Natural killer cell treated with Interleukin-12 subunit alpha and Interleukin-12 subunit beta and Interleukin-15 and Interleukin-18, amount 100 ng/mL, for 72 hours (primary cell): ENCODE results near the gene LPAR1. TPM values are rescaled to one million over a fixed set of nuclear protein-coding genes. Genes with fewer than 3 reads are reported as not detected.

Experiments used
- ATAC-seq, 2 donors: fragments of 150-1000 bp; cut with Tn5 transposase in 1 of 2; sonication (Bioruptor Pico), chemical (Tn5 transposase) in 1 of 2; 2 replicates each; pipeline ENCODE4 v1.10.0; 2021
- DNase-seq: peaks from one replicate; pipeline ENCODE4 v3.0.0; 2022; ENCODE audit warnings: low spot score
- H3K27ac Mint-ChIP-seq, 2 donors: 1 replicate in 1 of 2; 2 replicates in 1 of 2; pipeline ENCODE4 v1.8.0; 2022; ENCODE audit warnings: mixed read lengths in 2 of 2, mild to moderate bottlenecking in 1 of 2, moderate library complexity in 1 of 2
- H3K27me3 Mint-ChIP-seq, 2 donors: 1 replicate in 1 of 2; 2 replicates in 1 of 2; pipeline ENCODE4 v1.8.0; 2022; ENCODE audit warnings: mixed read lengths in 2 of 2
- H3K36me3 Mint-ChIP-seq: one replicate; pipeline ENCODE4 v1.8.0; 2022; ENCODE audit warnings: mixed read lengths
- H3K4me1 Mint-ChIP-seq, 2 donors: 1 replicate in 1 of 2; 2 replicates in 1 of 2; pipeline ENCODE4 v1.8.0; 2022; ENCODE audit warnings: low read depth in 2 of 2, mixed read lengths in 2 of 2, mild to moderate bottlenecking in 1 of 2
- H3K4me3 Mint-ChIP-seq: one replicate; pipeline ENCODE4 v1.8.0; 2022; ENCODE audit warnings: mixed read lengths
- H3K9me3 Mint-ChIP-seq: 2 replicates; pipeline ENCODE4 v1.8.0; 2022; ENCODE audit warnings: mixed read lengths
- total RNA-seq, 2 donors: library from RNA; stranded (reverse); gene quantifications; one replicate each; pipeline ENCODE4 v1.2.3, GENCODE V29; 2022

LPAR1 gene
- total RNA-seq, 2 donors from 2014 or later: 0.21 TPM; not detected in 1

DNA sequence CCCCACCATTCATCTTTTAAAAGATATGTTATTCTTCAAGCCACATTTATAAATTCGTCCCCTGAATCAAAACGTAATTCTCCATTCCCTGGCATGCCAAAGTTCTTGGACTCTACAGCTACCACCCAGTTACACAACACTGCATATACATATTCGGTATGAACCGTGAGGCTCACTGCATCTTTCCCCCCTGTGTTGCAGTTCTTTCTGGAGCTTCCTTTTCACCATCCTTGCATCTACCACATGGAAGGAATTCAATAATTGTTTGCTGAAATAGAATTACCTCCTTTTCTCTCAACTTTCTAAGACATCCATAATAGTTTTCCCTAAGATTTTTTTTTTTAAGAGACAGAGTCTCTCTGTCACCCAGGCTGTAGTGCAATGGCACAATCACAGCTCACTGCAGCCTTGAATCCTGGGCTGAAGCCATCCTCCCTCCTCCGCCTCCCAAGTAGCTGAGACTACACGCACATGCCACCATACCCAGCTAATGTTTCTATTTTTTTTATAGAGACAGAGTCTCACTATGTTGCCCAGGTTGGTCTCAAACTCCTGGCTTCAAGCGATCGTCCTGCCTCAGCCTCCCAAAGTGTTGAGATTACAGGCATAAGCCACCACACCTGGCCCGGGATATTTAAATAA is 3.3 kb downstream of the LPAR1 start:
- DNase-seq (no peak), ATAC-seq (no peak)
- H3K9me3 Mint-ChIP-seq: peaks cover 4% of the 10 kb centered on the region
- H3K4me3 Mint-ChIP-seq: no peak overlapping the region
- H3K27me3 Mint-ChIP-seq: peaks cover 31 to 47% of the 10 kb centered on the region in 2 donors
- H3K4me1 Mint-ChIP-seq: peaks cover 0 to 12% of the 10 kb centered on the region in 2 donors
- H3K36me3 Mint-ChIP-seq: peaks cover 7% of the 10 kb centered on the region
- H3K27ac Mint-ChIP-seq: no peak overlapping the region

- Mint-ChIP-seq H3K9me3 (peaks cover 5% of the 10 kb centered on the region), H3K27ac (no peak overlapping the region), H3K4me1 (peaks cover 3 to 13% of the 10 kb centered on the region in 2 donors), H3K36me3 (peaks cover 7% of the 10 kb centered on the region), H3K4me3 (no peak overlapping the region), H3K27me3 (peaks cover 30 to 44% of the 10 kb centered on the region in 2 donors)
- no peak for ATAC-seq
- DNase-seq: no peak
These were observed 3.9 kb downstream of the LPAR1 start for GRCh38 chr9:111034170-111034897.

- Mint-ChIP-seq H3K4me1 (peaks cover 7 to 9% of the 10 kb centered on the region in 2 donors), H3K36me3 (peaks cover 4% of the 10 kb centered on the region), H3K4me3 (no peak overlapping the region), H3K27me3 (peaks cover 8 to 18% of the 10 kb centered on the region in 2 donors), H3K27ac (no peak overlapping the region), H3K9me3 (peaks cover 13% of the 10 kb centered on the region)
- no peak for DNase-seq
- no peak for ATAC-seq
These were observed 7.8 kb downstream of the LPAR1 start for GRCh38 chr9:111030492-111030891.

DNA sequence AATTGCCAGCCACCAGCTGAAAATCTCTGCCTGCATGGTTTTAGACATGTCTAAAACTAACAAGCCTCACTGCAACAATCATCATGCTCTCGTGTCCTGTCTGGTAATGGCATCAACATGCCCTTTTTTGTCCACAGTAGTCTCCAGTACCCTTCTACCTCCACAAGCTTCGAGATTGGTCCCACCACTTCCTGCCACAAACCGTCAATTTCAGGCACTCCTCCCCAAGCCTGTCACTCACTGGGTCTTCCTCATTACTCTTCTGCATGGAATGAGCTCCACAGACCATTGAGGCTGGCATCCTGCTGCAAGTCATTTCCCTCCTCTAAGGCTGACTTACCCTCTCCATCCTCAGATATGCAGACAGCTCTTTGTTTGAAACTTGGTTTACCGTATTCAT is 9.0 kb downstream of the LPAR1 start:
- no peak for DNase-seq
- peak in 1 of 2 donors; percentile 28 for ATAC-seq
- Mint-ChIP-seq H3K4me1 (peaks cover 7 to 9% of the 10 kb centered on the region in 2 donors), H3K36me3 (peaks cover 4% of the 10 kb centered on the region), H3K9me3 (peaks cover 16% of the 10 kb centered on the region), H3K27me3 (peaks cover 0 to 5% of the 10 kb centered on the region in 2 donors), H3K4me3 (no peak overlapping the region), H3K27ac (no peak overlapping the region)

GRCh38 chr9:111027798-111028197 is 10.5 kb downstream of the LPAR1 start:
- Mint-ChIP-seq H3K4me1 (peaks cover 7 to 9% of the 10 kb centered on the region in 2 donors), H3K4me3 (no peak overlapping the region), H3K36me3 (peaks cover 10% of the 10 kb centered on the region), H3K27ac (no peak overlapping the region), H3K9me3 (peaks cover 20% of the 10 kb centered on the region), H3K27me3 (no peaks in the 10 kb centered on the region)
- ATAC-seq: no peak
- DNase-seq: no peak

DNA sequence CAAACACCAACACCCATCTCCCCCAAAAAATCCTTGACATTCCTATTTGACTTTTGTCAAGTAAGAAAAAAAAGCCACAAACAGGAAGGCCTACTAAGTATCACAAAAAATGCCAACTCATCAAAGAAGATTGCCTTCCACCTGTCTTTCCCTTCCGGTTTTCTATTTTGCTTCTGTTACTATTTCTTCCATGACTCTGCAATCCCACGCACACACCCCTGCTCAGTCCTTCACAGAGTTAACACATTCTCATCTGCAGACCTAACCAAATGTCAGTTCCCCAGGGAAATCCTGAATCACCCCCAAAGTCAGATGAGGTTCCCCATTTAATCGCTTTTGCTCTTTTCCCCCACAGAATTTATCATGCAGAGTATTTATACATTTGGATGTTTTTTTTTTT is 15.1 kb downstream of the LPAR1 start:
- Mint-ChIP-seq H3K27ac (no peak overlapping the region), H3K36me3 (peaks cover 6% of the 10 kb centered on the region), H3K27me3 (no peaks in the 10 kb centered on the region), H3K4me3 (no peak overlapping the region), H3K4me1 (no peaks in the 10 kb centered on the region), H3K9me3 (peaks cover 11% of the 10 kb centered on the region)
- no peak for ATAC-seq
- DNase-seq: no peak

GRCh38 chr9:111020594-111020993 is 17.7 kb downstream of the LPAR1 start:
- Mint-ChIP-seq H3K27me3 (no peaks in the 10 kb centered on the region), H3K27ac (no peak overlapping the region), H3K9me3 (peaks cover 8% of the 10 kb centered on the region), H3K36me3 (peaks cover 6% of the 10 kb centered on the region), H3K4me3 (no peak overlapping the region), H3K4me1 (peaks cover 4 to 6% of the 10 kb centered on the region in 2 donors)
- no peak for ATAC-seq
- no peak for DNase-seq

GRCh38 chr9:111016426-111017045 is 21.7 kb downstream of the LPAR1 start:
- Mint-ChIP-seq H3K36me3 (no peaks in the 10 kb centered on the region), H3K27me3 (no peaks in the 10 kb centered on the region), H3K9me3 (peaks cover 2% of the 10 kb centered on the region), H3K27ac (no peak overlapping the region), H3K4me3 (no peak overlapping the region), H3K4me1 (peaks cover 4 to 6% of the 10 kb centered on the region in 2 donors)
- no peak for DNase-seq
- ATAC-seq: no peak

DNA sequence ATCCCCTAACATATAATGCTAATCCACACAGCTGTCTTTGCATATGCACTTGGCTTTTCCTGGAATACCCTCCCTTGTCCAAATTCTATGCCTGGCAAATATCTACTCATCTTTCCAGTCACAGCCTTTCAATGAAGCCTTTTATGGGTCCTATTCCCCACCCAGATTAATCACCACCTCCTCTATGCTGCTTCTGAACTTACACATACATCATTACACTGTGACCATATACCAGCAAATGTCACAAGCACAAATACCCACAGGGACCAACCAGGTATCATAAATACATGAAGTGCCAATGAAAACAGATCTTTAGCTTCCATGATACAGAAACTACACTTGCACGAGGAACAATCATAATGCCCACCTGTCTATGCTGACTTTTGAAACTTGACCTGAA is 22.3 kb downstream of the LPAR1 start:
- H3K9me3 Mint-ChIP-seq: peaks cover 2% of the 10 kb centered on the region

DNA sequence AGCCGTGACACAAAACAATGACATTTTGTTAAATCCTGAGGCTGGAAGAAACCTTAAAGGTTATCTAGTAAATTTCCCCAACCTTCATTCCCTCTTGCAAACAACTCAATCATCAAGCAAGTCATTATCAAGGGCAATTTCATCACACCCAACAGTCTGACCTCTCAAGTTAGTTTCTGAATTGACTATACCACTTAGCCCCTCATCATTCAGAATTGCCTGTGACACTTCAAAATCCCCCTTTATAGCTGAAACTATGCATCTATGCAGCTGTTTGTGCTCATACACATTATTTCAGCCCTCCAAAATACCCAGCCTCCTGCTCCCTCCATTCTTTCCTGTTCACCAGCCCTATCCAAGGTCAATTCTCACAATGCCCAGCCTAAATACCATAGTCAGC is 24.6 kb downstream of the LPAR1 start:
- no peak for DNase-seq
- Mint-ChIP-seq H3K9me3 (peaks cover 2% of the 10 kb centered on the region), H3K27ac (no peak overlapping the region), H3K4me3 (no peak overlapping the region), H3K4me1 (peaks cover 4 to 6% of the 10 kb centered on the region in 2 donors), H3K36me3 (no peaks in the 10 kb centered on the region), H3K27me3 (no peaks in the 10 kb centered on the region)
- no peak for ATAC-seq

More for the DNA sequence above, 22.3 kb downstream of the LPAR1 start:
- no peak for ATAC-seq
- no peaks in the 10 kb centered on the region for H3K27me3 Mint-ChIP-seq
- no peaks in the 10 kb centered on the region for H3K36me3 Mint-ChIP-seq
- no peak overlapping the region for H3K27ac Mint-ChIP-seq
- DNase-seq: no peak
- peaks cover 4 to 6% of the 10 kb centered on the region in 2 donors for H3K4me1 Mint-ChIP-seq
- H3K4me3 Mint-ChIP-seq: no peak overlapping the region

GRCh38 chr9:111013250-111013649 is 25.0 kb downstream of the LPAR1 start:
- H3K4me1 Mint-ChIP-seq: peaks cover 4 to 6% of the 10 kb centered on the region in 2 donors

DNA sequence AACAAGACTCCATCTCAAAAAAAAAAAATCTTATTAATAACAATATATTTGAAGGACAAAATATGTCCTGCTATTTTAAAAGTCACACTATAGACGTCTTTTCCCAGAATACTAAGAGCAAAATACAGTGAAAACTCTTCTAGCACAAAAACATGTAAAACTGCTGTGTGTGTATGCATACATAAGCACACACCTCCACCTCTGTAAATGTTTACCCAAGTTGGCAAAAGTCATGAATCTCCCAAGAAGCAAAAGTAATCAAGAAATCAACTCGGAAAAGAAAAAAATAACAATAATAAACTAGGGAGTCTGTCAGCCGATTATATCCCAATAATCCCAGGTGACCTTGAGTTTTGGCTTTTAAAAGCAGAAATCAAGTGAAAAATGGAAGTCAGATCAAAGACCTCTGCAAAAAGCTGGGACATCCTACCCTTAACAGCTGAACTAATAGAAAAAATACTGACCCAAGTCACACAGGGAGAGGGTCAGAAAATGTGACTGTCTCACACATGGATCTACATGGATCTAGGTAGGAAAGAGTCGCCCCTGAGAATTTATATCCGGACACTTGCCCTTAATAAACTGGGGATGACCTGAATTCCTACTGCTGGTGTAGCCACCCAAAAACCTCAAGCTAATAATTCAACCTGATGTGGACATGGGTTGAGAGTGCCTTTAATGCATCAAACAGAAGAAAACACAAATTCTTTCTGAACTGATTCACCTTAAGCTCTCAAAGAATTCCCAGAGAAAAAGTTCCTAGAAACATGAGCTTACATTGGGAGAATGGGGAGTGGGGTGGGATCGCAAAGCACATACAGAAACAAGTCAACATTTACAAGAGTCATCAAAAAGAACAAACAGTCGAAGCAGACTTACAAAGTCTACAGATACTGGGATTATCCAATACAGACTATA is 29.9 kb downstream of the LPAR1 start:
- Mint-ChIP-seq H3K9me3 (peaks cover 18% of the 10 kb centered on the region), H3K36me3 (no peaks in the 10 kb centered on the region), H3K27ac (no peak overlapping the region), H3K4me1 (no peaks in the 10 kb centered on the region), H3K4me3 (no peak overlapping the region), H3K27me3 (no peaks in the 10 kb centered on the region)
- DNase-seq (no peak), ATAC-seq (no peak)

More at GRCh38 chr9:111013250-111013649, 25.0 kb downstream of the LPAR1 start:
- H3K36me3 Mint-ChIP-seq: no peaks in the 10 kb centered on the region
- H3K9me3 Mint-ChIP-seq: peaks cover 3% of the 10 kb centered on the region
- ATAC-seq (no peak), DNase-seq (no peak)
- H3K4me3 Mint-ChIP-seq: no peak overlapping the region
- no peaks in the 10 kb centered on the region for H3K27me3 Mint-ChIP-seq
- H3K27ac Mint-ChIP-seq: no peak overlapping the region

DNA sequence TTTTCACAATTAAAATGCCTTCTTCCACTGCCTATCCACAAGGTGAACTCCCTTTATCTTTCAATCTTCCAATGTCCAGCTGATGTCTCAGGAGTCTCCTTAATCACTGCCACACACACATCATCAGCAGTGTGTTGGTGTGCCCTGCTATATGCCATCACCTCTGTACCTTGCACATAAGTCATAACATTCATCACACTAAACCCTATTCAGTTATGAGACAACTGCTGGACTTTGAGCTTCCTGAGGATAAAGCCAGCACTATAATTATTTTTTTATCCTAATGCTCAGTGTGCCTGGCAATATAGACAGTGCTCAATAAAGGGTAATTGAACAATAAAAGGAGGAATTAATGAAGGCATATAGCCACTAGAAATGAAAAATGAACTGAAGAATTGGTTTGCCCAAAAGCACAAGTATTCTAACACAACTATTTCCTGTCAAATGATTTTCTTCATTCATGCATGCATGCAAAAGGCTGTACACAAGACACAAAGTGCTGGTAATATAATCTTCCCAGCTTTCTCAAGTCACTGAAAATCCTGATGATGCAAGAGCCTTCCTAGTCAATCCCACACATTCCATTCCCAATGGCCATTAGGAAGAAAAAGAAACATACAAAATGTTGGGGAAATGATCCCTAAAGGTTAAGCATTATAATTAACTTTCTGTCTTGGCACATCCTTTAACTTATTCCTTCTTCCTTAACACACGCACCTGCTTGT is 32.4 kb downstream of the LPAR1 start:
- H3K9me3 Mint-ChIP-seq: peaks cover 15% of the 10 kb centered on the region
- H3K4me1 Mint-ChIP-seq: no peaks in the 10 kb centered on the region
- H3K27me3 Mint-ChIP-seq: no peaks in the 10 kb centered on the region
- ATAC-seq (no peak), DNase-seq (no peak)
- no peak overlapping the region for H3K27ac Mint-ChIP-seq
- no peak overlapping the region for H3K4me3 Mint-ChIP-seq
- no peaks in the 10 kb centered on the region for H3K36me3 Mint-ChIP-seq
